Spleen (tissue), 7 donors: Measurements from ENCODE around the gene UCK2.

Source experiments
- CTCF ChIP-seq, 11 experiments: fragments of 200-600 bp in 7 of 11; fragments of 450-650 bp in 4 of 11; sonication (generic) in 4 of 11; IDR thresholded peaks in 8 of 11; conservative IDR thresholded peaks in 3 of 11; 1 replicate in 7 of 11; 2 replicates in 4 of 11; pipeline versions ENCODE4 v1.4.0 to v1.8.0; 2016 to 2021; ENCODE audit warnings: antibody characterized with exemption in 11 of 11, inconsistent platforms in 4 of 11, mild to moderate bottlenecking in 1 of 11
- POLR2AphosphoS5 ChIP-seq, 3 donors: sonication (generic); formaldehyde crosslinking; IDR thresholded peaks; one replicate each; pipeline ENCODE4 v1.5.1; 2017; ENCODE audit warnings: antibody characterized with exemption in 3 of 3
- donor health status: DM: no; HTN: no; CAD: no; lungs with moderate emphysema.
- donor health status: DM: no; HTN: no; CAD: no.
- donor health status: DM: no; HTN: no; CAD: no.

- no peak for TF ChIP-seq CTCF (IDR thresholded peaks at IDR 0.05 in 8 of 11, conservative IDR thresholded peaks at IDR 0.05 in 3 of 11)
- no peak for TF ChIP-seq POLR2AphosphoS5 (IDR thresholded peaks at IDR 0.05)
Measured at GRCh38 chr1:165892935-165893334, 65.5 kb downstream of the UCK2 start.
